HG02981 (cell line): Measurements from ENCODE around the gene KRTAP22-2.

Experiments
- ATAC-seq: cut with Tn5 transposase; IDR thresholded peaks from one replicate; pipeline ENCODE4 v1.9.1; 2021; ENCODE audit warnings: mild to moderate bottlenecking, moderate library complexity; ENCODE audit not compliant: unreplicated experiment

The KRTAP22-2 gene

DNA sequence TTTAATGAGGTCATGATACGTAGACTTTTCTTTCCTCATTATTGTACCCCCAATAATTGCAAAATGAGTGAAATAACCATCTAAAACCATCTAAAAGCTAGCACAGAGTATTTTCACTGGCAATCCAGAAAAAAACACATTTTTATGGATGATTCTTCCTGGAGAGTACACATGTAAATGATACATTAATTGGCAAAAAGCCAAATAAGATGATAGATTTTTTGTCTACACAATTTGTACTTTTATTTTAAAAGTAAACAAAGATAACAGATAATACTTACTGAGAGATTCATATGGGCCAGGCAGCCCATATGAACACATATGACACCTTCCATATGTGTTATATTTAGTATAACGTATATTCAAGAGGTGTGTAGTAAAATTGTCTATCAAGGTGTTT is 26.6 kb downstream of the KRTAP22-2 start:
- no peak for ATAC-seq

DNA sequence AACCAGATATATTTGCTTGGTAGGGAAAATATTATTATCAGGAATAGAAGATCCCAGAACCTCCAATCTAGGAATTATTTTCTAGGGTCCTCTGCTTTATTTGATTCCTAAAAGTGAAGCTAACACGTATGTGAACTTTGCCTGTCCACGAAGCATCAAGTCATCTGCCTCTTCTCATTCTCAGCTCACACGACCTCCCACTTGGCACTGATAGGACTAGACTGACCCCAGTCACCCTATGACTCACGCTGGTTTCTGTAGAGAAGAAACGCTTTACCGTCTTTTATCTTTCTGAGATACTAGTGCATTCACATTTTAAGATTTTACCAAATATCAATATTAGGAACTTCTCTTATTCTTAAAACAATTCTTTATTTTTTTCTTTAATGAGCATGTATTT is 27.1 kb downstream of the KRTAP22-2 start:
- no peak for ATAC-seq

DNA sequence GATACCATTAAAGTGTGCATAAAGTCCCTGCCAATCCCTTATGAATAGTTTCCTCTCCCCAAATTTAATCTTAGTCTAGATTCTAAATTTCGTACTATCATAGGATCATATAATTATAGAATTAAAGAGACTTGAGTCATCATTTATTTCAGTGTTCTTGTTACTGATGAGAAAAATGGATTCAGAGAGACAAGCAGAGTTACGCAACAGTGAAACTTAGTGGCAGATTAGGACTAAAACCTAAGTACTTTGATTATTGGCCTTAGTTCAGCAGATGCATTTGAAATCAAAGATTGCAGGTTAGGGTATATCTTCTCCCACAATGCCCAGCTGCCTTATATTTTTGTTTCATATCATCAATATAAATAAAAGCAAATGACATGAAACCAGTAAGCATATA is 28.2 kb downstream of the KRTAP22-2 start:
- no peak for ATAC-seq

DNA sequence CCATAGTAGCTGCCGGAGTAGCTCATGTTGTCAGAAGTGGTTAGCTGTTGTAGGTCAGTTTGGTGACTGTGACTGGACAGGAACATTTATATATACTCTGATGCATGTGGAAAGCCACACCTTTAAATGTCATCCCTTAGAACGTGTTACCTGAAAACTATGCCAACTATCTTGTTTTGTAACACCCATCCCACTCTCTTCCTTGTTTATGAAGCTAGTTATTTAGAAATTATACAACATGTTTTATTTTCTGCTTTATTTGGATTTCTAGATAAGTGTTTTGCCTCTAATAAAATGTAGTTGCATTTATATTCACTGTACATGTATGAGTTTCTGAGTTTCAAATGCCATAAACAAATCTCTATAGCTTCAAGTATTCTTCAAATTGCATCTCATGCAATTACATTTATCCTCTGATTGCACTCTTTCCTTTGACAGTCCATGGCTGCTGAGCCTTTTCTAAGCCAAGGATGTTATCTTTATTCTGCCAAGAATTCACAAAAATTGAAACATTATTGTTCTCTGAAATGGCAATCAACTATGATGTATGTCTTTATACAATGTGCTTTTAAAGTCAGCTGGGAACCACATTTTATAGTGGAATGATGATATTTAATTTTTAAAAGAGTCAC is 28.8 kb downstream of the KRTAP22-2 start, which contains the start of gene KRTAP19-7:
KRTAP19-7 (minus strand) TSS at position 51 of the 632 bp plus-strand sequence; CDS start at position 26, 25 bp downstream.
- no peak for ATAC-seq

DNA sequence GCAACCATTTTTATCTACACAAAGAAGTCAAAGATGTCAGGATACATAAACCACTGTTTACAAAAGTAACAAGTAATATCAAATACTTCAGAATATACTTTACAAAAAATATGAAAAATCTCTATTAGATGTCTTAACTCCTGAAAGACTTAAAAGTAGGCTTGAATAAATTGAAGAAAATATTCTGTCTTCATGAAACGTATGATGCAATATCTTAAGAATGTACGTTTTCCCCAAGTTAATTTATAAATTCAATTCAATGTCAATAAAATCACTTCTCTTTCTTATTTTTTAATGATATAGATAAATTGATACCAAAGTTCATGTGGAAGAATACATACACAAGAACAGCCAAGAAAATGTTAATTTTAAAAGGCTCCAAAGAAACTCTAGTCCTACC is 35.1 kb downstream of the KRTAP22-2 start:
- ATAC-seq, result no peak

DNA sequence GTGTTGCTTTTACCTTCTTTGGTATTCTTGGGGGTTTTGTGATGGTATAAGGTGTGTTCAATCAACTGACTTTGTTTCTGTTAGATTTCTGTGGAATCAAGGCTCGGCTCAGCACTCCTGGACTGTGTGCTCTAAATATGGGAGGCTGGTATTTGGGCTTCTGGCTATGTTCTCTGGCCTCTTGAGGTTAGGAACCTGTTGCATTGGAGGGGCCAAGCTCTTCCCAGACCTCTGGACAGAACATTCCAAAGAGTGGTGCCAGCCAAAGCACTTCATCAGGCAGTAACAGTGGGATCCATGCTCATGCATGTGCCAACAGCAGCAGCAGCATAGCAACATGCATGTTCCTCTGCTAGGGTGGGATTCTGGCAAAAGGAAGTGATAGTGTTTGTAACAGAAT is 37.4 kb downstream of the KRTAP22-2 start:
- ATAC-seq, result no peak

DNA sequence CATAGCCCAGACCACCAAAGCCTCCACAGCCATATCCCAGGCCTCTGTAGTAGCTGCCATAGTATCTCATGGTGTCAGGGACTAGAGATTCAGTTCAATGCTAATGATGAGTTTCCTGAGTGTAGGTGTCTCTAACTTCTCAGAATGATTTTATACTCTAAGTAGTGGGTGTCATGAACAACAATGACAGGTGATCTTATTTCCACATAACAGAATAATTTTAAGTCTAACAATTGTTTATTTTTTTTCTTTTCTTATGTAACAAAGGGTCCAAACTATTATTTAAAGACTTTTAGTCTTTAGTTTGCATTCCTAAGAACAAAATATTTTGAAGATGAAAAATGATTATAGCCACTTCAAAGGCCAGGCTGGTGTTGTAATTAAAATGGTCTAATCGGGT is 48.4 kb downstream of the KRTAP22-2 start, which contains the start of gene KRTAP19-6:
KRTAP19-6 (minus strand) TSS at position 101 of the 400 bp plus-strand sequence; CDS start at position 70, 31 bp downstream.
- ATAC-seq, result no peak
